SH-SY5Y (cell line): Measurements from ENCODE around the gene TSEN2.

Experiments
- GATA2 ChIP-seq: IDR thresholded peaks from 2 replicates; pipeline ENCODE4 v1.6.1; 2011; ENCODE audit warnings: mild to moderate bottlenecking, low read depth, low read length
- GATA3 ChIP-seq: IDR thresholded peaks from 2 replicates; pipeline ENCODE4 v1.6.1; 2011; ENCODE audit warnings: low read depth, mild to moderate bottlenecking, low read length, moderate library complexity

- TF ChIP-seq GATA3: no peak
- no peak for TF ChIP-seq GATA2
These were observed 84.5 kb downstream of the TSEN2 start for GRCh38 chr3:12568747-12569146.
